ENCODE results near the gene P3H2. TPM values are rescaled to one million over a fixed set of nuclear protein-coding genes. Genes with fewer than 3 reads are reported as not detected.

P3H2 gene
- total RNA-seq, 1 donor from 2014 or later: 23.5 TPM

- TF ChIP-seq CTCF (conservative IDR thresholded peaks at IDR 0.05): no peak
- no peak overlapping the region for H3K27ac Mint-ChIP-seq
- H3K4me1 Mint-ChIP-seq (ENCODE audit: unreplicated experiment): peaks cover 39% of the 10 kb centered on the region
- no peaks in the 10 kb centered on the region for H3K27me3 Mint-ChIP-seq
- H3K36me3 Mint-ChIP-seq: peaks cover 8% of the 10 kb centered on the region
- DNase-seq (ENCODE audit: extremely low spot score, unreplicated experiment): no peak
- H3K4me3 Mint-ChIP-seq: no peak overlapping the region
- H3K9me3 Mint-ChIP-seq: peaks cover 11% of the 10 kb centered on the region
Measured at GRCh38 chr3:190094160-190094718, 26.5 kb downstream of the P3H2 start.

- no peak for DNase-seq (ENCODE audit: extremely low spot score, unreplicated experiment)
- Mint-ChIP-seq H3K4me1 (ENCODE audit: unreplicated experiment) (peaks cover 26% of the 10 kb centered on the region), H3K27ac (no peak overlapping the region), H3K27me3 (no peaks in the 10 kb centered on the region), H3K4me3 (no peak overlapping the region), H3K9me3 (peaks cover 11% of the 10 kb centered on the region), H3K36me3 (peaks cover 8% of the 10 kb centered on the region)
- TF ChIP-seq CTCF (conservative IDR thresholded peaks at IDR 0.05): no peak
Measured at GRCh38 chr3:190092250-190092649, 28.4 kb downstream of the P3H2 start.

- no peak for DNase-seq (ENCODE audit: extremely low spot score, unreplicated experiment)
- H3K9me3 Mint-ChIP-seq: peaks cover 5% of the 10 kb centered on the region
- H3K27ac Mint-ChIP-seq: no peak overlapping the region
- TF ChIP-seq CTCF (conservative IDR thresholded peaks at IDR 0.05): no peak
- peaks cover 19% of the 10 kb centered on the region for H3K4me1 Mint-ChIP-seq (ENCODE audit: unreplicated experiment)
- no peaks in the 10 kb centered on the region for H3K27me3 Mint-ChIP-seq
- no peak overlapping the region for H3K4me3 Mint-ChIP-seq
- H3K36me3 Mint-ChIP-seq: peaks cover 3% of the 10 kb centered on the region
Measured at GRCh38 chr3:190089711-190090110, 31.0 kb downstream of the P3H2 start.

- Mint-ChIP-seq H3K4me3 (no peak overlapping the region), H3K27me3 (no peaks in the 10 kb centered on the region), H3K4me1 (ENCODE audit: unreplicated experiment) (peaks cover 12% of the 10 kb centered on the region), H3K36me3 (no peaks in the 10 kb centered on the region), H3K27ac (no peak overlapping the region), H3K9me3 (no peaks in the 10 kb centered on the region)
- TF ChIP-seq CTCF (conservative IDR thresholded peaks at IDR 0.05): no peak
- no peak for DNase-seq (ENCODE audit: extremely low spot score, unreplicated experiment)
Measured at GRCh38 chr3:190088890-190089289, 31.8 kb downstream of the P3H2 start.

- TF ChIP-seq CTCF (conservative IDR thresholded peaks at IDR 0.05): no peak
- Mint-ChIP-seq H3K27me3 (no peaks in the 10 kb centered on the region), H3K36me3 (no peaks in the 10 kb centered on the region), H3K4me1 (ENCODE audit: unreplicated experiment) (peaks cover 4% of the 10 kb centered on the region), H3K9me3 (no peaks in the 10 kb centered on the region), H3K27ac (no peak overlapping the region), H3K4me3 (no peak overlapping the region)
- no peak for DNase-seq (ENCODE audit: extremely low spot score, unreplicated experiment)
Measured at GRCh38 chr3:190086191-190086590, 34.5 kb downstream of the P3H2 start.

- Mint-ChIP-seq H3K27ac (no peak overlapping the region), H3K4me1 (ENCODE audit: unreplicated experiment) (peaks cover 4% of the 10 kb centered on the region), H3K9me3 (no peaks in the 10 kb centered on the region)
Measured at GRCh38 chr3:190084983-190085382, 35.7 kb downstream of the P3H2 start.

More at GRCh38 chr3:190084983-190085382, 35.7 kb downstream of the P3H2 start:
- Mint-ChIP-seq H3K27me3 (no peaks in the 10 kb centered on the region), H3K36me3 (no peaks in the 10 kb centered on the region), H3K4me3 (no peak overlapping the region)
- no peak for TF ChIP-seq CTCF (conservative IDR thresholded peaks at IDR 0.05)
- DNase-seq (ENCODE audit: extremely low spot score, unreplicated experiment): no peak
